GM19455 (cell line): ENCODE data around the gene LDLR.
"Not testable (repeated sequence)": the region's sequence is repeated elsewhere in the genome, so short reads cannot be mapped to it uniquely, and the experiment has no call there.

Experiments
- ATAC-seq: cut with Tn5 transposase; IDR thresholded peaks from one replicate; pipeline ENCODE4 v1.9.1; 2021; ENCODE audit not compliant: unreplicated experiment

Gene LDLR

DNA sequence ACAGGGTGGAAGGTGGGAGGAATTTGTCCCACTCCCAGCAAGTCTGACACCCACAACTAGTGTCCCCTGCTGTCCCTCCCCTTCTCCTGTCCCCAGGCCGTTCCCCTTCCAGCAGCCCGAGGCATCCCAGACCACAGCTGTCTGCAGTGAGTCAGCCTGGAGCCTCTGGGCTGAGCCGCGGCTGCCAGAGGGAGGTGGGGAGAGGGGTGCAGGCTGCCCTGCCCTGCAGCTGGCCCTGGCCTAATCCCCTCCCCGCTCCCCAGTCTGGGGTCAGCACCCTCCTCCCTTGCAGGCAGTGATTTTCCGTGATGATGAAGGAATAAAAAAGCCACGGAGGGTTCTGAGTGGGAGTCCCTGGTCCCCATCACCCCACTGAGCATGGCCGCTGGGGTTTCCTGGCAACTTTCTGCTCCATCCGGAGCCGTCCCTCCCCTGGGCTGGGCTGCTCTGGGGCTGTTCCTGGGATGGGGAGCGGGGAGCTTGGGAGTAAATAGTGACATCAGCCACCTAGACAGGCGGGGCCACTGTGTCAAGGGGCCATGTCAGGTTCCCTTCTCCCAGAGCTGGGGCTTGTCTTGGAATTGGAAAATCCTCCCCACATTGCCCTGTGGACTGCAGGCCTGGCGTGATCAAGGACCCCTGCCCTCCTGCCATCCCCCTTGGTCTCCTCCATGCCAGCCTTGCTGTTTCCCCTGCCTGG, 49.5 kb downstream of the LDLR start:
- ATAC-seq, result no peak

DNA sequence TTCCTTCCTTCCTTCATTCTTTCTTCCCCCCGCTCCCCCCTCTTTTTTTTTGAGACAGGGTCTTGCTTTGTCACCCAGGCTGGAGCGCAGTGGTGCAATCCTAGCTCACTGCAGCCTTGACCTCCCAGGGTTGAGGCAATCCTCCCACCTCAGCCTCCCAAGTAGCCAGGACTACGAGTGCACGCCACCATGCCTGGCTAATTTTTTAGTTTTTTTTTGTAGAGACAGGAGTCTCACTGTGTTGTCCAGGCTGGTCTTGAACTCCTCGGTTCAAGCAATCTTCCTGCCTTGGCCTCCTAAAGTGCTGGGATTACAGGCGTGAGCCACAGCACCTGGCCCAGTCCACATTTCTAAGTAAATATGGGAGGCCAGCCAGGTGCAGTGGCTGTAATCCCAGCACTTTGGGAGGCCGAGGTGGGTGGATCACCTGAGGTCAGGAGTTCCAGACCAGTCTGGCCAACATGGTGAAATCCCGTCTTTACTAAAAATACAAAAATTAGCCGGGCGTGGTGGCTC, 50.8 kb downstream of the LDLR start:
- not testable (repeated sequence) for ATAC-seq

DNA sequence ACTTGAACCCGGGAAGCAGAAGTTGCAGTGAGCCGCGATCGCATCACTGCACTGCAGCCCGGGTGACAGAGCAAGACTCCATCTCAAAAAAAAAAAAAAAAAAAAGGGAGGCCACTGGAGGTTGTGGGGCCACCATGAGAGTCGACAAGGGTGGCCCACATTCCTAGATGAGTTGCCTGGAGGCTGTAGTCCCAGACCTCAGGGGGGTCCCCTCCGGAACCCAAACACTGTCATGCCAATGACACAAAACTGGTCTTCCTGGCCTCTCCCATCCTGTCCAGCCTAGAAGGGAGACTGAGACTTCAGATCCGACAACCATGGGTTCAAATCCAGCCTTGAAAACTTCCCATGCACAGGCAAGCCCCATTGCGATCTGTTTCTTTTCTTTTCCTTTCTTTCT, 51.6 kb downstream of the LDLR start:
- ATAC-seq, result no peak

DNA sequence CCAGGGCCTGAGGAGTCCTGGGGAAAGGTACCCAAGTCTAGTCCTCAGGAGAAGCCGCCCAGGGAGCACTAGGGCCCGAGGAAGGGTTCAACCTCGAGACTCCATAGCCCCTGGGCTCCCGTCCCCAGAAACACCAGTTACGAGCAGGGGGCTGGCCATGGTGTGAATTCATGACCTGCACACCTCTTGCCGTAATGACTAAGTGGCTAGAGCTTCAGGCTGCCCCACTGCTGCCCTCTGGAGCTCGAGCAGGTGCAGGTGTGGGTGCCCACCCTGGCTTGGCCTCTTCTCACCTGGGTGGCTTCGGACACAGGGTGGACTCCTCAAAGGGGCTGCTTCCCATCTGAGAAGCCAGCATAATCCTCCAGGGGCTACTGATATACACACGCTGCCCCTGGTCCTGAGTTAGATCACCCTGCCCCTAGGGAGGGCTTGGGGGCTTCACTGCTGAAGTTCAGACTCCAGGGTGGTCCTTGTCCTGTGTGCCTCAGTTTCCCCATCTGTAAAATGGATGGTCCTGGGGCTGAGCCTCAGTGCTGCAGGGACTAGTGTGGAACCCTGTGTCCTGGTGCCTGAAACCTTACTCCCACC, 52.8 kb downstream of the LDLR start:
- ATAC-seq, result no peak

DNA sequence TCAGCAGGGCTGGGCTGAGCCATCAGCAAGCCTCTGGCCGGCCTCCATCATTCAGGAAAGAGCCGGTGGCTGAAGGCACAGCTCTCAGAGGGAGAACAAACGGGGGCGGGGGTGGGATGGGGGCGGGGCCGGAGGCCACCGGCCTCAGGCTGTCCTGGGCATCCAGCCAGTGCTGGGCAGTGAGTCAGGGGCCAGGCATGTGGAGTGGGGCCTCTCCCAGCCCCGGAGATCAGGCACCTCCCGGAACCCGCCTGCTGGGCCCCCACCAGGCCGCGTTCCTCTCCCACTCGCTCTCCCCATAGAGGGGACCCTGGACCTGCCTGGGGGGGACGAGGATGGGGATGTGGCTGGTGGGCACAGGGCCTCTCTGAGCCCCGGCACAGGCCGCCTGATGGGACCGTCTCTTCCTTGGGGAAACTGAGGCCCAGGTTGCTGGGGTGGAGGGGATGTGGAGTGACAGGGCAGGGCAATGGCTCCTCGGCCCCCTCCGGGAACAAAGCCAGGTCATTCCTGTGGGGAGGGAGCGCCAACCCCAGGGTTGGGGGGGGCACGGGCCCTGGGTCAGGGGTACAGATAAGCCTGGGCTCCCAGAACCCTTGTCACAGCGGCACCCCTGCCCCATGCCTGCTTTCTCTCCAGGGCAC, 53.4 kb downstream of the LDLR start:
- no peak for ATAC-seq

DNA sequence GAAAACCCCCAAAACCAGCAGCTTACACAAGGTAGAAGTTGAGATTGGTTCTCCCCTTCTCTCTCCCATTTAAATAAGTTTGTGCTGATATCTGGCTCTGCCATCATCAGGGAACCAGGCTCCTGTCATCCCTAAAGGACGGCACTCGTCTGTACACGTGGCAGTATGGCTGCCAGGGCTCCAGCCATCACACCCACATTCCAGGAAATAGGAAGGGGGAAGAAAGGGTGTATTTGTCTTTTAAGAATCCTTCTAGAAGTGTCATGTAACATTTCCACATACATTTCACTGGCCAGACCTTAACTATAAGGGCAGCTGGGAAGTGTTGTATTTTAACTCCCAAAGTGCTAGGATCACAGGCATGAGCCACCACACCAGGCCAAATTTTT, 56.3 kb downstream of the LDLR start:
- ATAC-seq, result no peak

DNA sequence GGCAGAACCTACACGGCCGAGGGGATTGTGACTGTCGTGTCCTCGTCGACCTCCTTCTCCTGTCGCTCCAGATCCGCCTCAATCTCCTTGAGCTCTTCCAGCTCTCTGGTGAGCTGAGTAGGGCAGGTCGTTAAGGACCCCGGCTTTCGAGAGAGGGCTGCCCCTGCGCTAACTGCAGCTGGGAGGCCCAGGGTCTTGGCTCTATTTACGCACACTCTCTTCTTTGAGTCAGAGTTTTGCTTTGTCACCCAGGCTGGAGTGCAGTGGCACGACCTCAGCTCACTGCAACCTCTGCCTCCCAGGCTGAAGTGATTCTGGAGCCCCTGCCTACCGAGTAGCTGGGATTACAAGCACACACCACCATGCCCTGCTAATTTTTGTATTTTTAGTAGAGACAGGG, 58.7 kb downstream of the LDLR start:
- ATAC-seq, result no peak

DNA sequence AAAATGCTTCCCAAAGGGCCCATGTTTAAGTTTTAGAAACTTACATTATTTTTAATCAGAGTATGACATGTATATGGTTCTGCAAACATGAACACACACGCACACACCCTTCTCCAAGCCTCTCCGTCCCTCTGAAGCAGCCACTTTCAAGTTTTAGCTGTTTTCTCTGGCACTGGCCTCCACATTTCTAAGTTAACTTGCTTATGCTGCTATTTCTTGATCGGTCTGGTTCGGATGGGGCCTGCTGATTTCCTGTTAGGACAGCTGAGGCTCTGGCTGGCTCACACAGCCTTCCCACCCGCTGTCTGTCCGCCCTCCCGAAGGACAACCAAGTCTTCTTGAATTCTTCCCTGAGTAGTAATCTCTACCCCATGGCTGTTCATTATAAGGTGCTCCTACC, 61.9 kb downstream of the LDLR start:
- ATAC-seq, result no peak

DNA sequence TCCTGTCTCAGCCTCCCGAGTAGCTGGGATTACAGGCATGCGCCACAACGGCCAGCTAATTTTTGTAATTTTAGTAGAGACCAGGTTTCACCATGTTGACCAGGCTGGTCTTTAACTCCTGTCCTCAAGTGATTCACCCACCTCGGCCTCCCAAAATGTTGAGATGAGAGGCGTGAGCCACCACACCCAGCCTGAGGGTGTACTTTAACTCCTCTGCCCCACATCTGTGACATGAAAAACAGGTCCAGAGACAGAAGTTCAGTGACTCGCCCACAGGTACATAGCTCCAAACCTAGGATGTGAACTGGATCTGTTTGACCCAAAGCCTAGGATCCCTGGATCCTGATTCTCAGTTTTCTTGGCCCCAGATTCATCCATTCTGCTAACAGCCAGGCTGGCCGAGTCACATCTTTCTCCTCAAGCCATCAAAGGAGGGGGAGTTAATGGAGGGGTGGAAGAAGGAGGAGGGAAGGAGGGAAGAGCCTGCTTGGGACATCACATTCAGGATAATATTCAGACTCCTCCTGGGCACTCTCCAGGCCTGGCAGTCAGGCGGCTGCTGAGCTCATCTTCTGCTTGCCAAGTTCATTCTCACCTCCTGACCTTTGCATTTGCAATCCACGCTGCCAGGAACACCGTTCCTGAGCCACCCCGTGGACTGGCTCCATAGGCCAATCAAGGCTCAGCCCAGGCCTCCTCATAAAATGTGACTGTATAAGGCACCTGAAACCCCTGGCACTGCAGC, 63.2 kb downstream of the LDLR start:
- ATAC-seq, result no peak

DNA sequence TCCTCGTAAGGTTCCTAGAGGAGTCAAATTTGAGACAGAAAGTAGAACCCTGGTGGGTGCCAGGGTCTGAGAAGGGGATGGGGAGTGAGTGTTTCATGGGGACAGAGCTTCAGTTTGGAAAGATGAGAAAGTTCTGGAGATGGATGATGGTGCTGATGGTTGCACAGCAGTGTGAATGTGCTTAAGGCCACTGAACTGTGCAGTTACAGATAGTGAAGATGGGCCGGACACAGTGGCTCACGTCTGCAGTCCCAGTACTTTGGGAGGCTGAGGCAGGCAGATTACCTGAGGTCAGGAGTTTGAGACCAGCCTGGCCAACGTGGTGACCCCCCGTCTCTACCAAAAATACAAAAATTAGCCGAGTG, 65.4 kb downstream of the LDLR start:
- no peak for ATAC-seq

DNA sequence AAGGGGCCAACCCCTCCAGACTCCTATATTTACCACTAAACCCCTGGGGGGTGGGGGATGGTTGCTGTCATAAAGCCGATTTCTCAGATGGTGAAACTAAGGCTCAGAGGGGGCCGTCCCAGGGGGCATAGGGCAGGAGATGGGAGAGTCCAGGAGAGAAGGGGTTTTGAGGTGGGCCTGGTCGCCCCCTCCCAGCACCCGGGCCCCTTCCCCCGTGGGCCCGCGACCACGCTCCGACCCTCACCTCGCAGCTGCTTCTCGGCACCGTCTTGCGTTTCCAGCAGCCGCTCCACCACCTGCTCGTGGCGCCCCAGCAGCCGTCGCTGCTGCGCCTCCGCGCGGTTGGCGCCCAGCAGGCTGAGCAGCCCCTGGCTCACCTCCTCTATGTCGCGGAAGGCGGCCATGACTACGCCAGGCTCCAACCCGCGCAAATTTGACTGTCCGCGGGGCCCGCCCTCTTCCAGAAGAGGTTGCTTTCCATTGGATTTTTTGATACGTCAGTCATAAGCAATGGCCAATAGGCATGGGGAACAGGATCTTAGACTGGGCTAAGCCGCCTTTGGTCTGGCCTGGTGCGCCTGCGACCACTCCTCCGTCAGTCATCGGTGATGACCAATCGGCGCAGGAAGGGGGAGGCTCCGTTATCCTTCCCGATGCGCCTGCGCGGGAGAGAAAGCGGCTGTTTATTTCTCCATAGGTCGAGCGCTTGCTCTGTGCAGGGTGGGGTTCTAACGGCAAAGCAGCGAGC, 66.3 kb downstream of the LDLR start, which contains the start of gene SPC24:
Gene SPC24, minus strand, starts transcription at position 410 of the 748 bp plus-strand sequence. Its CDS starts 6 bp downstream, at position 404.
- peak; percentile 92 for ATAC-seq

DNA sequence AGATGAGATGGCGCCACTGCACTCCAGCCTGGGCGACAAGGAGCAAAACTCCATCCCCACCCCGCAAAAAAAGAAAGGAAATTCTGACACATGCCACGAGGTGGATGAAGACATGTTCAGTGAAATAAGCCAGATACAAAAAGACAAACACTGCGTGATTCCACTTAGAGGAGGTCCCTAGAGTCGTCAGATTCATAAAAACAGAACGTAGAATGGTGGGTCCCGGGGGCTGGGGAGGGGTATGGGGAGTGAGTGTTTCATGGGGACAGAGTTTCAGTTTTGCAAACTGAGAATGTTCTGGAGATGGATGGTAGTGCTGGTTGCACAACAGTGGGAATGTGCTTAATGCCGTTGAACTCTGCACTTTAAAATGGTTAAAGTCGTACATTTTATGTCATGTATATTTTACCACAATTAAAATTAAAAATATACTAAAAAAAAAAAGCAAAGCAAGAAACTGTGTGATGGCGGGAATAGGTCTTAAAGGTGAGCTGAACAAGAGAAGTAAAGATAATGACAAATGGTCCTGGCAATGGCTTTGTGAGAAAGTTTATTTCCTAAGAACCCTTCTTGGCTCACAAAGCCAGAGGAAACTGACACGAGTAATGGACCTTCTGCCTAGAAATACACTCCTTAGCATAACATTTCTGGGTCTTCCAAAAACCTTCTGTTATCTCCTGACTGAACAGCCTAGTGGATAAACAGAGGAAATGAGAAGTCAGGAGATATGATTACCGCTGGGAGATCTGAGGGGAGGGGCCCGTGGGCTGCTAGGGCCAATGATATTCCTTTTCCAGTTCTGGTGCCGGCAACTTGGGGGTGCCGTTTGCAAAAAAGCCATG, 70.6 kb downstream of the LDLR start:
- no peak for ATAC-seq

DNA sequence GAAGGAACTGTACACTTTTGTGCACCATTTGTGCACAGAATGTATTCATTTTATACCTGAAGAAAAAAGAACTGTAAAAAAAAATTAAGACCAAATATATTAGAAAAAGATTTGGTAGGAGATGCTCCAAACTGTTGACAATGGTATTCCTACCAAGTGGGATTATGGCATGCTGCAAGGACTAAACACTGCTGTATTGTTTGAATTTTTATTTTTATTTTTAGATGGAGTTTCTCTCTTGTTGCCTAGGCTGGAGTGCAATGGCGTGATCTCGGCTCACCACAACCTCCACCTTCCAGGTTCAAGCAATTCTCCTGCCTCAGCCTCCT, 71.1 kb downstream of the LDLR start:
- ATAC-seq, result not testable (repeated sequence)

DNA sequence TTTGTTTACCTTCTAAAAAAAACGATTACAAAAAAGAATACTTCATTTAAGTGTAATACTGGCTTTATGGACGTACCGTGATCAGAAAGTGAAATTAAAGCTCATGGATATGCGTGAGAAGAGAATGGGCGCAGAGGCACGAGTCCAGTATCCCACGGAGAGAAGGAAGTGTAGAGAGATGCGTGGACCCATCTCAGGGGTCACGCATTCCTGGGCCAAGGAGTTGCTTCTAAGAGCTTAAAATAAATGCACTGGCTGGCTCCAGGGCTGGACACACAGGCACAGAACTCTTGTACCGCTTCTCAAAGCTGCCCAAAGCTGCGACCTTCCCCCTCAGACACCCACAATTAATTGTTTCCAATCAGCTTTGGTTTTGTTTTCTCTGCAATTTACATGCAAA, 75.0 kb downstream of the LDLR start:
- no peak for ATAC-seq

DNA sequence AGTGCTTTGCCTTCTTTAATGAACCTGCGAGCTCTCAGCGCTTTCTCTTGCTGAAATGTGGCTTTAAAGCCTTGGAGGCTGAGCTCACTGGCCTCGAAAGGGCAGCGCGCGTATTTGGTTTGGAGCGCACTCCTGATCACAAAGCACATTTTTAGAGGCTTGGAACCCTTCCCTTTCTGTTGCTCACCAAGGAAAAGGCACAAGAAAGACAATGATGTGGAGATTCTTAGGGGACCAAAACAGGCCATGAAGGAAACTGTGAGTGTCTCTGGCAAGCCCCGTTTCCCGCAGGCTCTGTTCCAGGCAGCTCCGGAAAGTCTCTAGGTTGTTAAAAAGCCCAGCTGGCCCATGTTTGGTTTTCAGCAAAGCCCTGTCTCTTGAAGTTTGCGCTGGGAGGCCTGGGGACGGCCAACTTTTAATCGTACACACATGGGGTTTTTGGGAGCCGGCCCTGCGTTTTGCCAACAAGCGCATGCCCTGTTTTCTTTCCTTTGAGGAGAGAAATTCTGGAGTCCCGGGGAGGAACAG, 75.7 kb downstream of the LDLR start:
- no peak for ATAC-seq

DNA sequence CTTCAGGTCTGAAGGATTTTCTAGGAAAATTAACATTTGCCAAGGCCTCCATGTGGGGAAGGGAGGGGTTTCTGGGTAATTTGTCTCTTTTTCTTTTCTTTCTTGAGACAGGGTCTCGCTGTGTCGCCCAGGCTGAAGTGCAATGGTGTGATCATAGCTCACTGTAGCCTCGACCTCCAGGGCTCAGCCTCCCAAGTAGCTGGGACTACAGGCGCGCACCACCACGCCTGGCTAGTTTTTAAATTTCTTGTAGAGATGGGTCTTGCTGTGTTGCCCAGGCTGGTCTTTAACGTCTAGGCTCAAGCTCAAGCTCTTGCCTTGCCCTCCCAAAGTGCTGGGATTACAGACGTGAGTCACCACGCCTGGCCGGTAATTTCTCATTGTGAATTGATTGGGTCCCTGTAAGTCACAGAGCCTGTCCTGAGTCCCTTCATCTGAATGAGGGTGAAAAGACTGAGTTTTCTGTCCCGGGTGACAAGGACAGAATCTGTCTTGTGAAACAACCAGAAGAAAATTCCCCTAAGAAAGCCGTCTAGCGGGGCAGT, 76.3 kb downstream of the LDLR start:
- ATAC-seq, result no peak

DNA sequence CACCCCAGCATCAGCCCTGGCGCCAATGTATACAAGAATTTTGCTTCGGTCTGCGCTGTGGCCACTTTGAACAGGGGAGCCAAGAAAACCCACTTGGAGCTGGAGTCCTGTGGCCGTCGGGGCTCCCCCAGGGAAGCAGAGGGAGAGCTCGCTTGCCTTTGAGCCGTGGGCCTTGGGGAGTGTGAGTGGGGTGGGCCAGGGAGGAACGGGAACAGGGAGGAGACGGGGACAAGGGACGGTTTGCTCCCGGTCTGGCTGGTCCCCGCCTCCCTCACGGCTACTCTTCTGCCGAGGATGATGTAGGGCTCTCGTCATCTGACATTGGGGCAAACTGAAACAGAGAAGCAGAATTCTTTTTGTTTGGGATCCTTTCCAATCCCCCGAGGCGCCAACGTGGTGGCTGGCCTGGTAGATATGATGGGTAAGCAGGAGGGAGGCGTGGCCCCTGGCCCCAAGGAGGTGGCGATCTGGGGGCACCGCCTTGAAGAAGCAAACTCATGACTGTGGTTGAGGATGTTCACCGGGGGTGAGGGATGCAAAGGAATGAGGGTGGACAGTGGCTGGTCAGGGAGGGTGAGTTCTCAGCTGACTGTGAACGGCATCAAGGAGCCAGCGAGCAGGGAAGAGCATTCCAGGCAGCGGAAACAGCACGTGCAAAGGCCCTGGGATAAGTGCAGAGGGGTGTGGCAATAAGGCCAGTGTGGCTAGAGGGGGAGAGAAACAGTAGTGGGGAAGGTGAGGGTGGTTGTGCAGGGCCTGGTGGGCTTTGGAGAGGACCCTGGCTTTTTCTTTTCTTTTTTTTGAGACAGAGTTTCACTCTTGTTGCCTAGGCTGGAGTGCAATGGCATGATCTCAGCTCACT, 77.2 kb downstream of the LDLR start:
- no peak for ATAC-seq

DNA sequence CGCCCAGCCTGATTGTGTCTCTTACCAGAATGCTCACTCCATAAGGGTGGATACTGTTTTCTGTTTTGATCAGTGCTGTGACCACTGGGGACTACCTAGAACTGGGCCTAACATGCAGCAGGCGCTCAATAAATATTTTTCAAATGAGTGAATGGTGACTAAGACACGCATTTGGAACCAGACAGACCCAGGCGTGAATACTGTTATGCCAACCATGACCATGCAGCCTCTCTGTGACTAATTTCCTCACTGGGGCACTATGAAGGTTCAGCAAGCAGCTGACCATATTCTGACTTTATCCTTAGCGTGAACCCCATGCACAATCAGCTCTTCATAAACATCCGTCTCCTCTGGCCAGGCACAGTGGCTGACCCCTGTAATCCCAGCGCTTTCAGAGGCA, 79.3 kb downstream of the LDLR start:
- ATAC-seq, result no peak
